HG03442 (cell line): ENCODE results near the gene MYO1H.
"Not testable (repeated sequence)": the region's sequence is repeated elsewhere in the genome, so short reads cannot be mapped to it uniquely, and the experiment has no call there.

ENCODE experiments used
- ATAC-seq: cut with Tn5 transposase; IDR thresholded peaks from one replicate; pipeline ENCODE4 v1.9.1; 2021; ENCODE audit warnings: mild to moderate bottlenecking, moderate library complexity; ENCODE audit not compliant: unreplicated experiment

MYO1H gene

GRCh38 chr12:109467978-109468676 lies 120.4 kb downstream of the MYO1H start:
- no peak for ATAC-seq

DNA sequence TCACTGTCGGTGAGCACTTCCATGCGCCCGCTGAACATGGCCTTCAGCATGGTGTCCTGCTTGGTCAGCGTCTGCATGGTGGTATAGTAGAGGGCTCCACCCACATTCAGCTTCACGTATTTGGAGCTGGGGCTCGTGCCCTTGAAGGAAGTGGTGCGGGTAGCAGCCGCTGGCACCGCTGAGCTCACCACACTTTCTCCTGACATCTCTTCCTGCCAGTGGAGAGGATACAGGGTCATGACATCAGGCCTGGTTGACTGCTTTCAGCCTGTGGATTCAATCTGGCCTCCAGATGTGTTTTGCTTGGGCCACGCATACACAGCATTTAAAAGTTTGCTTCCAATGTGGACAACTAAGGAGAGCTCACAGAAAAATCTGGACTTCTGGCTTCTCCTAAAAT lies 121.8 kb downstream of the MYO1H start:
- no peak for ATAC-seq

DNA sequence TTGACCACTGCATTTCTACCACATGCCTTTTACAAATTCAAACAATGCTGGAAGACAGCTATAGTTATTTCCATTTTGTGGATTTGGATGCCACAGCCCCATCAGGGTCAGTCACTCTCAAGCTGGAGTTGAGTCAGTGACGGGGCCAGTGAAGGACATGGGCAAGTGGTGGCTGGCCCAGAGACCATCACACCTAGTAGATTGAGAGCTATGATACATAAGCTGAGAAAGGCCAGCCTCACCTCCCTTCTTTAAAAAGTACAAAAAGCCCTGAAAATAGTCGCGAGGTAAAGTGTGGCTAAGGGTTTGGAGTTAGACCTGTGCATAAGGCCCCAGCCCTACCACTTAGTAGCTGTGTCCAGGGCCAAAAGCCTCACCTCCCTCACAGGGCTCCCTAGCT lies 125.3 kb downstream of the MYO1H start:
- ATAC-seq: no peak

DNA sequence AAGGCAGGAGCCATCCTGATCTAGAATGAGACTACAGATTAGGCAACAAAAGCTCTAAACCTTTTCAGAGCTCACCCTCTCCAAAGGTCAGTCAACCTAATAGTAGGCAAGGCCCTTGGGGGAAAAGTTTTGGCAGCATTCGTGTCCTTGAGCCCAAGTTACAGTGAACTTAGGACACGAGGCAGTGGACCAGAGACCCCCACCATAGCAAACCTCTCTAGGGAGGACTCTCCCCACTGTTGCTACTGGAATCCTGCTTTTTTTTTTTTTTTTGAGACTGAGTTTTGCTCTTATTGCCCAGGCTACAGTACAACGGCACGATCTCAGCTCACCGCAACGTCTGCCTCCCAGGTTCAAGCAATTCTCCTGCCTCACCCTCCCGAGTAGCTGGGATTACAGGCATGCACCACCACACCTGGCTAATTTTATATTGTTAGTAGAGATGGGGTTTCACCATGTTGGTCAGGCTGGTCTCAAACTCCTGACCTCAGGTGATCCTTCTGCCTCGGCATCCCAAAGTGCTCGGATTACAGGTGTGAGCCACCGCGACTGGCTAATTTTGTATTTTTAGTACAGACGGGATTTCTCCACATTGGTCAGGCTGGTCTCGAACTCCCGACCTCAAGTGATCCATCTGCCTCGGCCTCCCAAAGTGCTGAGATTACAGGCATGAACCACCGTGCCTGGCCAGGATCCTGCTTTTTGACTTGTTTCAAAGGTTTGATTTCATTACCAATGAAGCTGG lies 126.0 kb downstream of the MYO1H start:
- not testable (repeated sequence) for ATAC-seq

- no peak for ATAC-seq
These were observed 127.4 kb downstream of the MYO1H start for GRCh38 chr12:109475121-109475520.

DNA sequence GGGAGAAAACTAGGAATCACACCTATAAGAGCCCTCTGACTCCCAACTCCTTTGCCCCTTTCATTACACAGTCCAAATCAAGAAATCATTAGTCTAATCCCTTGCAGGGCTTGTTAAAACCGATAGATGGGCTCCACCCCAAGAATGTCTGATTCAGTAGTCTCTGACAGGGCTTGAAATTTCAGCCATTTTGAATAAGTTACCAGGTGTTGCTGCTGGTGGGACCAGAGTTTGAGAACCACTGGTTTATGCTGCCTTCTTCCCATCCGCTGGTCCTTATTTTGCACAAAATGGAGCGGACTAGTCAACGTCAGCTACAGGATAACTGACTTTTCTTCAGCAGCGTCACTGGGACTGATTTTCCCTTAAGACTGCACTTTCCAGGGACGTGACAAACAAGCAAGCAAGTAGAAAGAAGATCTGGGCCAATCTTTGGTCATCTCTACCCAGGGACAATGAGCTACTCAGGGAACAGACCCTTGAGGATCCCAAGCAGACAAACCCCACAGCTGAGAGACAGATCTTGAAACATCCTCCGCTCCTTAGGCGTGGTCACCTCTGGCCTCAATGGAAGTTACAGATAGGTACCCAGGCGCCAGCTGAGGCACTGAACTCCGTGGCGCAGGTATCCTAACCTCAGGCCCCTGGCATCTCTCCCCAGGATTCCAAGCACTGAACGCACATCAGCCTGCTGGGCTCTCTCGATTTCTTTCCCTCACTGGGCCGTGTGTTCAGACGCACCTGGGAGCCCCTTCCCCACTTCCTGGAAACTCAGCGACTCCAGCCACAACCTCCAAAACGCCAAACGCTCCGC lies 128.5 kb downstream of the MYO1H start:
- no peak for ATAC-seq

GRCh38 chr12:109476807-109477184 lies 129.1 kb downstream of the MYO1H start:
- no peak for ATAC-seq

DNA sequence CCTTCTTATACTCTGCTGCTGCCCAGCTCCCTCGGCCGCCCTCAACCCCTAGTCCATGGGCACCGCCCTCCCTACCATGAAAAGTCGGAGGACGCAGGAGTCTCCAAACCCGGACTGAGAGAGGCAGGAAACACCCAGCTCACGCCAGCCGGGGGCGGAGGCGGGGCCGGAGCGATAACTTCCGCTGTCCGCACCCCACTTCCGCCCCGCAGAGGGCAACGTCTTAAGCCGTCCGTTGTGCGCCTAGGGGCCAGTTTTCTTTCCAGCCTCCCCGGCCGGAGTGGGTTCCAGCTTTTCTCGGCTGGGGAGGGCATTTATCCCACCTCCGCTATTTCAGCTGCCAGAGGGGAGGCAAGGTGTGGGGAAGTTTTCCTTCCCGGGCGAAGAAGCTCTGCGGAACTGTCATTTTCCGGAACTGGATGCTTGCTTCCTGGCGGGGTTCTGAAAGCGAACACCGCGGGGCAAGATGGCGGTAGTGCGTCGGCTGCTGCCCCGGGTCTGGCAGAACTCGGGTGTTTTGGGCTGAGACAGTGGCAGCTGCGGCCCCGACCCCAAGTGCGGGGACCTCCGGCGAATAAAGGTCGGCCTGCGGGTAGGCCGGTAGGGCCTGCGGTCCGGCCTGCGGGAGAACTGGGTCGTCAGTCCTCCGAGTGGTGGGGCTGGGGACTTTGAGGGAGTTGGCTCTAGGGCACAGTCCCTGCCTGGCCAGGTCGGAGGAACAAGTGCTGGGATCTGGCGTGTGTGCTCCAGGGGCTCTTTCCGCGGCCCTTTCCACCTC lies 129.7 kb downstream of the MYO1H start, which contains the start of the genes KCTD10 and UBE3B:
Gene KCTD10, minus strand, starts transcription at position 116 of the 778 bp plus-strand sequence. Its CDS starts 38 bp downstream, at position 78.
Gene UBE3B, plus strand, starts transcription at position 450 of the 778 bp plus-strand sequence. CDS start 5,918 bp downstream, outside the sequence.
- peak; percentile 89 for ATAC-seq

- ATAC-seq: no peak
These were observed 130.2 kb downstream of the MYO1H start for GRCh38 chr12:109477963-109478315.

GRCh38 chr12:109479761-109480160 lies 132.1 kb downstream of the MYO1H start:
- no peak for ATAC-seq

DNA sequence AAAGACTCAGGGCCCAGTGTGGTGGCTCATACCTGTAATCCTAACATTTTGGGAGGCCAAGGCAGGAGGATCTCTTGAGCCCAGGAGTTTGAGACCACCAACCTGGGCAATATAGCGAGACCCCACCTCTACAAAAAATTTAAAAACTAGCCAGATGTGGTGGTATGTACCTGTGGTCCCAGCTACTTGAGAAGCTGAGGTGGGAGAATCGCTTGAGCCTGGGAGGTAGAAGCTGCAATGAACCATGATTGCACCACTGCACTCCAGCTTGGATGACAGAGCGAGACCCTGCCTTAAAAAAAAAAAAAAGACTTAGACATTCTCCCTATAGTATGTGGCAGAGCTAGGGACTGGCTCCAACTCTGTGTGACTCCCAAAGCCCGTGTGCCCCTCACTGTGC lies 132.7 kb downstream of the MYO1H start:
- no peak for ATAC-seq

- no peak for ATAC-seq
These were observed 134.2 kb downstream of the MYO1H start for GRCh38 chr12:109481863-109482262.

DNA sequence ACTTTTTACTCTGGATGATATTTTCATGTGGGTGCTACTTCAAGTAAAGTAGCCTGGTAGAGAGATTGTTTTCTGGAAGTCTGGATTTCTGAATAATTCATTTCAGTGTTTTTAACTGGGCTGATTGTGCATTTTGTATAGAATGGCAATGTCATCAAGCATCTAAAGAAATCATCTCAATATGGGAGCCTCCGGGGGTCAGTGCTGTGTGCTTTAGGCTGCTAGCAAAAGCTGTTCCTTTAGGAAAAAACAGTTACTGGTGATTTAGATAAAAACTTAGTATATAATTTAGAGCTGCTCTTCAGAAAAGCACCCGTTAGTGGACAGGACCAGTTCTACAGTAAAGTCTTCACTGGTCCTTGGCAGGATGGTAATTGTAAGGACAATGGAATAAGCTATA lies 134.8 kb downstream of the MYO1H start:
- ATAC-seq: no peak

- no peak for ATAC-seq
These were observed 135.2 kb downstream of the MYO1H start for GRCh38 chr12:109482894-109483293.

DNA sequence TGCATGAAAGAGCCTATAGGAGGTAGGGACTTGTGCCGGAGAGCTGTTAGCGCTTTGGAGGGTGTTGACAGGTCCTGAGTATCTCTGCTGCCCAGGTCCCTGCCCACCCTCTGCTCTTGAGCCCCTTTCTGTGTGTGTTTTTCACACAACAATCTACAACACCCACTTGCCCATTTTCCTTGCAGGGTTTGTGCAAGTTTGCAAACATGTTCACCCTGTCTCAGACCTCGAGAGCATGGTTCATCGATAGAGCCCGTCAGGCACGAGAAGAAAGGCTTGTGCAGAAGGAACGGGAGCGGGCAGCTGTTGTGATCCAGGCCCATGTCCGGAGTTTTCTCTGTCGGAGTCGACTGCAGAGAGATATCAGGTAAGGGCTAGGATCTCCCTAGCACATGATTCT lies 135.6 kb downstream of the MYO1H start:
- no peak for ATAC-seq

GRCh38 chr12:109485201-109485600 lies 137.5 kb downstream of the MYO1H start:
- ATAC-seq: no peak

DNA sequence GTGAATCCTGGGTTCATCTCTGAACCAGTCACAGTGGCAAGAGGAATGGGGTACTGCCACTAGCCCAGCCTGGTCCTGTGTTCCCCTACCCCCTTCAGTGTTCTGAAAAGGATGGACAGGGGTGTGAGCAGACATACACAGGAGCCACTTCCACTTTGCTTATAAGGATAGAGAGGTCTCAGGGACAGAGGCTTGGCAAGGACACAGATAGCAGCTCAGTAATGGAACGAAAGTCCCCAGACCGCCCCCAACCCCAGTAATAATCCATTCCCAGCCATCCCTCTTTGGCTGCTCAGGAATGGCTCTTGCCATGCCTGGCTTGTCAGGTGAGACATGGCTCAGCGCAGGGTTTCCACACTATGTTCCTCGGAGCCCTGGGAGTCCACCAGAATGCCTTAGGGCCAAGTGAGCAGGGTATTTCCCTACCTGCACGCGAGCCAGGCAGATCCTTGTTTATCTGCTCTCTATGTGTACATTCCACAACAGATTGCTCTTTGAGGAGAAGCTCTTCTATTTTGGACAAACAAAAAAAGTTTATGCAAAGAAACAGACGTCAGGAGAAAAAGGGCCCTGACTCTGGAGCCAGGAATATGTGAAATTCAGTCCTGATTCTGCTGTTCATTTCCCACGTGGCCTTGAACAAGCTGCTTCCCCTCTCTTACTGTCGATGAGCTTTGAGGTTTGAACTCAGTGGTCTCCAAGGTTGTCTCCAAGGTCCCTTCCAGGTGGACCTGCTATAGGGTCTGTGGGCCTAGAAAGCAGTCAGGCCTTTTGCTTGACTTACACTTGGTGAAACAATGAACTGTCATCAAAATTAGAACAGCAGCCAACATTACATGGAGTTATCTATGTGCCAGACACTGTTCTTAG lies 139.7 kb downstream of the MYO1H start:
- ATAC-seq: no peak

GRCh38 chr12:109488051-109488665 lies 140.5 kb downstream of the MYO1H start:
- ATAC-seq: no peak
